PC-9 (cell line): ENCODE data around the gene KCNIP1.

Experiments
- CTCF ChIP-seq: fragments of 200-600 bp; sonication (generic); conservative IDR thresholded peaks from 2 replicates; pipeline ENCODE4 v1.6.1; 2017; ENCODE audit warnings: mixed run types, antibody characterized with exemption, mild to moderate bottlenecking, moderate library complexity
- EZH2 ChIP-seq: fragments of 200-600 bp; sonication (generic); IDR thresholded peaks from 2 replicates; pipeline ENCODE4 v1.8.0; 2017; ENCODE audit warnings: antibody characterized with exemption, low read depth

- TF ChIP-seq CTCF (no peak), EZH2 (no peak)
These were observed 39.0 kb downstream of the KCNIP1 start for GRCh38 chr5:170542691-170543293.
